Liver (tissue), 3 donors: Measurements from ENCODE around the gene HP.
"Not testable (repeated sequence)": the region's sequence is repeated elsewhere in the genome, so short reads cannot be mapped to it uniquely, and the experiment has no call there.

ENCODE experiments used
- TAF1 ChIP-seq: conservative IDR thresholded peaks from 2 replicates; pipeline ENCODE4 v1.6.1; 2016; ENCODE audit warnings: antibody characterized with exemption, mild to moderate bottlenecking
- TF ChIP-seq, protein P1 (sequence below): fragments of 150-350 bp; IDR thresholded peaks from 2 replicates; pipeline ENCODE4 v1.5.1; 2017; ENCODE audit warnings: improper control_type of control experiment, low read depth, low read length; ENCODE audit not compliant: missing input control
- donor health status: healthy.
- donor health status: healthy.

DNA sequence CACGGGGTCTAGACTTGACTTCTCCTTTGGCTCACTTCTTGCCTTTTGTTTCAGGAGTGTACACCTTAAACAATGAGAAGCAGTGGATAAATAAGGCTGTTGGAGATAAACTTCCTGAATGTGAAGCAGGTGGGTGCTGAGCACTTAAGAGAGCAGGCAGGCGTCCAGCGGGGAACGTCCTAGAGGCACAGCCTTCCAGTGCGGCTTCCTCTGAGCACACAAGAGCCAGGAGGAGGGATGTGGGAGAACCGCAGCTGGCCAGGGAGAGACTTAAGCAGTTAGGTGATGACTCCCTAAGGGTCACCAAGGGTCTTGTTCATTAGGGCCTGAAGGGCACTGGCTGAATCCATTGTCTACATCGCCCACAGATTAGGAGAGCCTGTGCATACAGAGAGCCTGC is 4.8 kb downstream of the HP start:
- TF ChIP-seq, protein P1, sequence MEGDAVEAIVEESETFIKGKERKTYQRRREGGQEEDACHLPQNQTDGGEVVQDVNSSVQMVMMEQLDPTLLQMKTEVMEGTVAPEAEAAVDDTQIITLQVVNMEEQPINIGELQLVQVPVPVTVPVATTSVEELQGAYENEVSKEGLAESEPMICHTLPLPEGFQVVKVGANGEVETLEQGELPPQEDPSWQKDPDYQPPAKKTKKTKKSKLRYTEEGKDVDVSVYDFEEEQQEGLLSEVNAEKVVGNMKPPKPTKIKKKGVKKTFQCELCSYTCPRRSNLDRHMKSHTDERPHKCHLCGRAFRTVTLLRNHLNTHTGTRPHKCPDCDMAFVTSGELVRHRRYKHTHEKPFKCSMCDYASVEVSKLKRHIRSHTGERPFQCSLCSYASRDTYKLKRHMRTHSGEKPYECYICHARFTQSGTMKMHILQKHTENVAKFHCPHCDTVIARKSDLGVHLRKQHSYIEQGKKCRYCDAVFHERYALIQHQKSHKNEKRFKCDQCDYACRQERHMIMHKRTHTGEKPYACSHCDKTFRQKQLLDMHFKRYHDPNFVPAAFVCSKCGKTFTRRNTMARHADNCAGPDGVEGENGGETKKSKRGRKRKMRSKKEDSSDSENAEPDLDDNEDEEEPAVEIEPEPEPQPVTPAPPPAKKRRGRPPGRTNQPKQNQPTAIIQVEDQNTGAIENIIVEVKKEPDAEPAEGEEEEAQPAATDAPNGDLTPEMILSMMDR: not testable (repeated sequence)
- not testable (repeated sequence) for TF ChIP-seq TAF1
